Measurements from ENCODE around the gene ADD2.

DNA sequence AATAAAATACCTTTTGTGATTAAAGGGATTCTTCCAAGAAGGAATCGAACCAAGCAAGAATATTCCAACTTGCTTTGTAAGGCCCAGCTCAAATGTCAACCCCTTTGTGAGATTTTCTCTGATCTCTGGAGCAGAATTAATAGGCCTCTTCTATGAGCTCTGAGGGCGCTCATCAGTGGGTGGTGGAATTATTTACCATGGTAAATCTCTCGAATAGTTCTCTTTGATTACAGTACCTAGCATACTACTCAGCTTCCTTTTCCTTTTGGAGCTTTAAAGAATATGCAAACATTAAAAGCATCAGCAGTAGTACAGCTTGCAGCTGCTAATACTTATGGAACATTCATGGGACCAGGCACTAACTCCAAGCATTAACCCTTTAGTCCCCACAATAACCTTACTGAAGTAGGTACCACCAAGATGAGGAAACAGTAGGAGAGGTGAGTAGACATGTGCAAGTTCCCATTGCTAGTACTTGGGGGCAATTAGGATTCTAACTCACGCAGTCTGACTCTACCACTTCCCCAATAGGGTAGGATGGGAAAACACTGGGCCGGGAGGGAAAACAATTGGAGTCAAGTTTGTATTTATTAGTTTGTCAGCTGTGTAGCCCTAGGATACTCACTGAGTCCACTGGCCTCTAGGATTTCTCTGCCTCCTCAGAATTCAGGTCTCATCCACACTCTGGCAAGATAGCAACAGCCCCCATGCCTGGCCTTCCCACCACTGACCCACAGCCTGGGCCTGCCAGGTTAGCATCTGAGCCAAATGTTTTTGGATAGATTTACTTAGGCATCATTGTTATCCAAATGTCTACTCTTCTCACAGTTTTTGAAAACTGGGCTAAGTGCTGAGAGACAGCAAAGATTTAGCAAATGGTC lies 21.7 kb downstream of the ADD2 start:
- TF ChIP-seq, protein P1, sequence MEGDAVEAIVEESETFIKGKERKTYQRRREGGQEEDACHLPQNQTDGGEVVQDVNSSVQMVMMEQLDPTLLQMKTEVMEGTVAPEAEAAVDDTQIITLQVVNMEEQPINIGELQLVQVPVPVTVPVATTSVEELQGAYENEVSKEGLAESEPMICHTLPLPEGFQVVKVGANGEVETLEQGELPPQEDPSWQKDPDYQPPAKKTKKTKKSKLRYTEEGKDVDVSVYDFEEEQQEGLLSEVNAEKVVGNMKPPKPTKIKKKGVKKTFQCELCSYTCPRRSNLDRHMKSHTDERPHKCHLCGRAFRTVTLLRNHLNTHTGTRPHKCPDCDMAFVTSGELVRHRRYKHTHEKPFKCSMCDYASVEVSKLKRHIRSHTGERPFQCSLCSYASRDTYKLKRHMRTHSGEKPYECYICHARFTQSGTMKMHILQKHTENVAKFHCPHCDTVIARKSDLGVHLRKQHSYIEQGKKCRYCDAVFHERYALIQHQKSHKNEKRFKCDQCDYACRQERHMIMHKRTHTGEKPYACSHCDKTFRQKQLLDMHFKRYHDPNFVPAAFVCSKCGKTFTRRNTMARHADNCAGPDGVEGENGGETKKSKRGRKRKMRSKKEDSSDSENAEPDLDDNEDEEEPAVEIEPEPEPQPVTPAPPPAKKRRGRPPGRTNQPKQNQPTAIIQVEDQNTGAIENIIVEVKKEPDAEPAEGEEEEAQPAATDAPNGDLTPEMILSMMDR (IDR thresholded peaks at IDR 0.05): no peak
- TF ChIP-seq POLR2A (IDR thresholded peaks at IDR 0.05): no peak
